Measurements from ENCODE around the gene CYP1A2. TPM values are rescaled to one million over a fixed set of nuclear protein-coding genes. Genes with fewer than 3 reads are reported as not detected.
"Not testable (repeated sequence)": the region's sequence is repeated elsewhere in the genome, so short reads cannot be mapped to it uniquely, and the experiment has no call there.

CYP1A2 gene
- total RNA-seq, 2 experiments from 2014 or later = not detected

- H3K27ac Mint-ChIP-seq = peak overlapping the region; percentile 82
- peak; percentile 71 for DNase-seq
- ChIA-PET POLR2A (interaction anchor here (0.7 to 2.4 kb wide), 9 partner anchors 11 to 642 kb away, joined by 3 to 11 read pairs (median 3); partner anchors contain the start of genes CLK3, EDC3 and FAM219B), CTCF (interaction anchor here (0.8 to 2.7 kb wide), 8 partner anchors 11 to 224 kb away, joined by 3 to 18 read pairs (median 4); no protein-coding TSS in a partner anchor)
- H3K27me3 Mint-ChIP-seq = peaks cover 16% of the 10 kb centered on the region
- no peaks in the 10 kb centered on the region for H3K36me3 Mint-ChIP-seq (ENCODE audit: low read depth)
- H3K9me3 Mint-ChIP-seq = no peaks in the 10 kb centered on the region
- peak overlapping the region; percentile 69 for H3K4me3 Mint-ChIP-seq
- H3K4me1 Mint-ChIP-seq = peaks cover 20% of the 10 kb centered on the region
Observed at GRCh38 chr15:74725845-74726773, 22.5 kb upstream of the CYP1A2 start.

GRCh38 chr15:74726774-74727164 is 21.9 kb upstream of the CYP1A2 start:
- no peaks in the 10 kb centered on the region for H3K36me3 Mint-ChIP-seq (ENCODE audit: low read depth)
- H3K4me3 Mint-ChIP-seq = peak overlapping the region; percentile 69
- H3K9me3 Mint-ChIP-seq = no peaks in the 10 kb centered on the region
- H3K4me1 Mint-ChIP-seq = peaks cover 20% of the 10 kb centered on the region
- CTCF ChIA-PET = interaction anchor here (0.8 to 2.7 kb wide), 6 partner anchors 12 to 224 kb away, joined by 3 to 18 read pairs (median 4); no protein-coding TSS in a partner anchor
- peak; percentile 42 for DNase-seq
- peaks cover 16% of the 10 kb centered on the region for H3K27me3 Mint-ChIP-seq
- POLR2A ChIA-PET = interaction anchor here (0.6 to 2.4 kb wide), 5 partner anchors 31 to 641 kb away, joined by 3 to 11 read pairs (median 3); partner anchors contain the start of genes CLK3, EDC3 and FAM219B
- H3K27ac Mint-ChIP-seq = peak overlapping the region; percentile 82

- CTCF ChIA-PET = no interaction called here
- POLR2A ChIA-PET = no interaction called here
- Mint-ChIP-seq H3K4me3 (peak overlapping the region; percentile 7), H3K4me1 (peaks cover 20% of the 10 kb centered on the region), H3K9me3 (no peaks in the 10 kb centered on the region), H3K27ac (no peak overlapping the region), H3K27me3 (peaks cover 20% of the 10 kb centered on the region), H3K36me3 (ENCODE audit: low read depth) (no peaks in the 10 kb centered on the region)
- DNase-seq = no peak
Observed at GRCh38 chr15:74727727-74728126, 20.9 kb upstream of the CYP1A2 start.

GRCh38 chr15:74728699-74729098 is 19.9 kb upstream of the CYP1A2 start:
- DNase-seq; POLR2A ChIA-PET; H3K27ac Mint-ChIP-seq; H3K4me3 Mint-ChIP-seq; CTCF ChIA-PET; H3K36me3 Mint-ChIP-seq (ENCODE audit: low read depth); H3K9me3 Mint-ChIP-seq: not testable (repeated sequence)
- Mint-ChIP-seq H3K27me3 (peaks cover 17% of the 10 kb centered on the region), H3K4me1 (peaks cover 20% of the 10 kb centered on the region)

GRCh38 chr15:74729372-74729771 is 19.3 kb upstream of the CYP1A2 start:
- Mint-ChIP-seq H3K4me1 (peaks cover 20% of the 10 kb centered on the region), H3K27me3 (peaks cover 21% of the 10 kb centered on the region)
- DNase-seq; H3K9me3 Mint-ChIP-seq; H3K27ac Mint-ChIP-seq; CTCF ChIA-PET; H3K36me3 Mint-ChIP-seq (ENCODE audit: low read depth); H3K4me3 Mint-ChIP-seq: not testable (repeated sequence)
- POLR2A ChIA-PET = interaction anchor here (1.2 kb wide), 1 partner anchor 33 kb away, joined by 3 read pairs; no protein-coding TSS in a partner anchor

GRCh38 chr15:74730619-74731316 is 17.9 kb upstream of the CYP1A2 start:
- no peak overlapping the region for H3K4me3 Mint-ChIP-seq
- POLR2A ChIA-PET = interaction anchor here (1.2 kb wide), 1 partner anchor 34 kb away, joined by 3 read pairs; no protein-coding TSS in a partner anchor
- H3K9me3 Mint-ChIP-seq = no peaks in the 10 kb centered on the region
- H3K27ac Mint-ChIP-seq = no peak overlapping the region
- peaks cover 26% of the 10 kb centered on the region for H3K27me3 Mint-ChIP-seq
- CTCF ChIA-PET = no interaction called here
- H3K4me1 Mint-ChIP-seq = peaks cover 15% of the 10 kb centered on the region
- no peak for DNase-seq
- no peaks in the 10 kb centered on the region for H3K36me3 Mint-ChIP-seq (ENCODE audit: low read depth)

GRCh38 chr15:74732846-74733245 is 15.8 kb upstream of the CYP1A2 start:
- H3K4me3 Mint-ChIP-seq = no peak overlapping the region
- peaks cover 32% of the 10 kb centered on the region for H3K27me3 Mint-ChIP-seq
- ChIA-PET POLR2A (no interaction called here), CTCF (no interaction called here)
- no peak for DNase-seq
- peaks cover 6% of the 10 kb centered on the region for H3K9me3 Mint-ChIP-seq
- peaks cover 5% of the 10 kb centered on the region for H3K4me1 Mint-ChIP-seq
- H3K36me3 Mint-ChIP-seq (ENCODE audit: low read depth) = no peaks in the 10 kb centered on the region
- H3K27ac Mint-ChIP-seq = no peak overlapping the region

- H3K9me3 Mint-ChIP-seq = peaks cover 10% of the 10 kb centered on the region
- no peak overlapping the region for H3K27ac Mint-ChIP-seq
- CTCF ChIA-PET = no interaction called here
- H3K27me3 Mint-ChIP-seq = peaks cover 32% of the 10 kb centered on the region
- POLR2A ChIA-PET = no interaction called here
- no peak for DNase-seq
- H3K4me3 Mint-ChIP-seq = no peak overlapping the region
- H3K4me1 Mint-ChIP-seq = peaks cover 5% of the 10 kb centered on the region
- no peaks in the 10 kb centered on the region for H3K36me3 Mint-ChIP-seq (ENCODE audit: low read depth)
Observed at GRCh38 chr15:74733269-74733668, 15.4 kb upstream of the CYP1A2 start.

- Mint-ChIP-seq H3K4me1 (peaks cover 5% of the 10 kb centered on the region), H3K27me3 (peaks cover 32% of the 10 kb centered on the region), H3K9me3 (peaks cover 10% of the 10 kb centered on the region), H3K4me3 (no peak overlapping the region), H3K36me3 (ENCODE audit: low read depth) (no peaks in the 10 kb centered on the region), H3K27ac (no peak overlapping the region)
- no peak for DNase-seq
- CTCF ChIA-PET = no interaction called here
- POLR2A ChIA-PET = no interaction called here
Observed at GRCh38 chr15:74735305-74735704, 13.3 kb upstream of the CYP1A2 start.

GRCh38 chr15:74738239-74738638 is 10.4 kb upstream of the CYP1A2 start:
- H3K4me3 Mint-ChIP-seq; DNase-seq; POLR2A ChIA-PET; H3K4me1 Mint-ChIP-seq; H3K27ac Mint-ChIP-seq; H3K36me3 Mint-ChIP-seq (ENCODE audit: low read depth): not testable (repeated sequence)
- Mint-ChIP-seq H3K9me3 (peaks cover 10% of the 10 kb centered on the region), H3K27me3 (peaks cover 36% of the 10 kb centered on the region)
- CTCF ChIA-PET = interaction anchor here (0.6 kb wide), 1 partner anchor 370 kb away, joined by 3 read pairs; no protein-coding TSS in a partner anchor

GRCh38 chr15:74742422-74742821 is 6.2 kb upstream of the CYP1A2 start:
- ChIA-PET CTCF (interaction anchor here (0.6 to 1.4 kb wide), 2 partner anchors 29 to 125 kb away, joined by 3 to 4 read pairs; no protein-coding TSS in a partner anchor), POLR2A (no interaction called here)
- H3K4me1 Mint-ChIP-seq = no peaks in the 10 kb centered on the region

GRCh38 chr15:74746389-74746788 is 2.3 kb upstream of the CYP1A2 start:
- DNase-seq = no peak
- Mint-ChIP-seq H3K9me3 (no peaks in the 10 kb centered on the region), H3K4me1 (no peaks in the 10 kb centered on the region), H3K36me3 (ENCODE audit: low read depth) (no peaks in the 10 kb centered on the region), H3K27ac (no peak overlapping the region), H3K27me3 (peaks cover 10% of the 10 kb centered on the region), H3K4me3 (no peak overlapping the region)
- POLR2A ChIA-PET = no interaction called here
- CTCF ChIA-PET = no interaction called here

More at GRCh38 chr15:74742422-74742821, 6.2 kb upstream of the CYP1A2 start:
- Mint-ChIP-seq H3K27me3 (peaks cover 17% of the 10 kb centered on the region), H3K9me3 (peaks cover 6% of the 10 kb centered on the region), H3K4me3 (no peak overlapping the region), H3K36me3 (ENCODE audit: low read depth) (no peaks in the 10 kb centered on the region), H3K27ac (no peak overlapping the region)
- no peak for DNase-seq

- Mint-ChIP-seq H3K9me3 (no peaks in the 10 kb centered on the region), H3K27me3 (peaks cover 3% of the 10 kb centered on the region), H3K36me3 (ENCODE audit: low read depth) (no peaks in the 10 kb centered on the region), H3K27ac (no peak overlapping the region), H3K4me3 (no peak overlapping the region), H3K4me1 (no peaks in the 10 kb centered on the region)
- POLR2A ChIA-PET = interaction anchor here (1.1 kb wide), 1 partner anchor 117 kb away, joined by 3 read pairs; no protein-coding TSS in a partner anchor
- DNase-seq = no peak
- CTCF ChIA-PET = interaction anchor here (1.6 kb wide), 1 partner anchor 19 kb away, joined by 7 read pairs; no protein-coding TSS in a partner anchor
Observed at GRCh38 chr15:74749832-74750231, 1.2 kb downstream of the CYP1A2 start.

Data from activated CD4-positive, alpha-beta memory T cell treated with anti-CD3 and anti-CD28 coated beads, Interleukin-2, amount 10 ng/mL, durations not matched to agents 7 days and 5 days (primary cell).